Gastrocnemius medialis (tissue), 4 donors: ENCODE results near the gene PARD3B.

Source experiments
- CTCF ChIP-seq, 5 experiments: fragments of 450-650 bp in 3 of 5; fragments of 200-600 bp in 2 of 5; sonication (generic) in 2 of 5; IDR thresholded peaks in 4 of 5; conservative IDR thresholded peaks in 1 of 5; 1 replicate in 4 of 5; 2 replicates in 1 of 5; pipeline ENCODE4 v1.5.1; 2016 to 2019; ENCODE audit warnings: antibody characterized with exemption in 5 of 5, mild to moderate bottlenecking in 3 of 5, moderate library complexity in 3 of 5
- POLR2A ChIP-seq, 2 donors: fragments of 450-650 bp; IDR thresholded peaks; one replicate each; pipeline ENCODE4 v1.6.1; 2017; ENCODE audit warnings: antibody characterized with exemption in 2 of 2, mild to moderate bottlenecking in 2 of 2, moderate library complexity in 2 of 2

GRCh38 chr2:205169012-205169411 is 623.7 kb downstream of the PARD3B start:
- no peak for TF ChIP-seq POLR2A (IDR thresholded peaks at IDR 0.05)
- no peak for TF ChIP-seq CTCF (IDR thresholded peaks at IDR 0.05 in 4 of 5, conservative IDR thresholded peaks at IDR 0.05 in 1 of 5)
